ENCODE data around the gene LAMC2.

GRCh38 chr1:183214021-183214970 is 28.2 kb downstream of the LAMC2 start:
- TF ChIP-seq CTCF (conservative IDR thresholded peaks at IDR 0.05) (no peak), ZFX (IDR thresholded peaks at IDR 0.05) (no peak)
